ENCODE measurements around the gene GRID1.
"Not testable (repeated sequence)": the region's sequence is repeated elsewhere in the genome, so short reads cannot be mapped to it uniquely, and the experiment has no call there.

- not testable (repeated sequence) for TF ChIP-seq CTCF, POLR2A (IDR thresholded peaks at IDR 0.05)
Observed at GRCh38 chr10:86032087-86032486, 334.5 kb downstream of the GRID1 start.

All from Peyer's patch (tissue), 4 donors.